Panc1 (cell line): ENCODE measurements around the gene DGKZ. TPM values are rescaled to one million over a fixed set of nuclear protein-coding genes. Genes with fewer than 3 reads are reported as not detected.

Source experiments
- ATAC-seq: fragments of 200-7000 bp; cut with Tn5 transposase; 2 replicates; pipeline ENCODE4 v1.9.1; 2020; ENCODE audit warnings: mild to moderate bottlenecking, moderate library complexity
- BruUV-seq: library from RNA; stranded (reverse); fragments of 400-500 nt; replicated peaks from 2 replicates; lab custom pipeline; 2021; lab: Mats Ljungman, UMichigan
- CTCF ChIA-PET: fragments of 300-600 bp; sonication (Branson Sonifier 250); formaldehyde crosslinking; loops from one replicate; lab custom pipeline; 2022; ENCODE audit warnings: antibody characterized with exemption; lab: Charles Lee
- POLR2A ChIA-PET: fragments of 300-600 bp; sonication (Branson Sonifier 250); formaldehyde crosslinking; loops from one replicate; lab custom pipeline; 2022; ENCODE audit warnings: antibody characterized with exemption; lab: Charles Lee
- DNase-seq: peaks from one replicate; pipeline ENCODE4 v3.0.0-alpha.2; 2010; ENCODE audit warnings: low read depth, low spot score
- H3K27ac ChIP-seq: 2 replicates; pipeline ENCODE4 v1.5.1; 2011; ENCODE audit warnings: mild to moderate bottlenecking, low read length, inconsistent platforms
- H3K27me3 ChIP-seq: fragments of 200-500 bp; sonication (Bioruptor generic); 2 replicates; pipeline ENCODE4 v1.6.0; 2014; ENCODE audit warnings: low read length, inconsistent platforms; ENCODE audit not compliant: control insufficient read depth, insufficient read depth
- H3K36me3 ChIP-seq: fragments of 200-500 bp; sonication (Bioruptor generic); 2 replicates; pipeline ENCODE4 v1.5.1; 2014; ENCODE audit warnings: inconsistent platforms, mild to moderate bottlenecking, low read length, moderate library complexity; ENCODE audit not compliant: control insufficient read depth, insufficient read depth
- H3K4me1 ChIP-seq: 2 replicates; pipeline ENCODE4 v1.5.1; 2011; ENCODE audit warnings: inconsistent platforms, mild to moderate bottlenecking, low read length, moderate library complexity; ENCODE audit not compliant: control insufficient read depth, insufficient read depth
- H3K4me3 ChIP-seq, 2 experiments: 2 replicates each; pipeline ENCODE4 v1.5.1; 2011 to 2012; ENCODE audit warnings: low read depth in 2 of 2, low read length in 2 of 2, mild to moderate bottlenecking in 2 of 2, inconsistent platforms in 1 of 2, moderate library complexity in 1 of 2
- H3K9me3 ChIP-seq: fragments of 200-500 bp; sonication (Bioruptor generic); 2 replicates; pipeline ENCODE4 v1.5.1; 2014; ENCODE audit warnings: low read depth, mild to moderate bottlenecking, inconsistent platforms, low read length, moderate library complexity; ENCODE audit not compliant: control insufficient read depth, insufficient read depth
- POLR2AphosphoS5 ChIP-seq: IDR thresholded peaks from 2 replicates; pipeline ENCODE4 v1.6.1; 2012; ENCODE audit warnings: mild to moderate bottlenecking, low read depth, low read length, moderate library complexity
- SIN3A ChIP-seq: IDR thresholded peaks from 2 replicates; pipeline ENCODE4 v1.6.1; 2012; ENCODE audit warnings: low read depth, mild to moderate bottlenecking, low read length, moderate library complexity, borderline replicate concordance; ENCODE audit not compliant: insufficient read depth
- TCF7L2 ChIP-seq: IDR thresholded peaks from 2 replicates; pipeline ENCODE4 v1.6.1; 2011; ENCODE audit warnings: mild to moderate bottlenecking, low read depth, low read length, inconsistent platforms
- in situ Hi-C: cut with HindIII; loops from 2 replicates; pipeline ENCODE4 v1.10.0; 2016; ENCODE audit warnings: low sequenced_read_pairs, low pct_unique_long_range_greater_than_20kb
- intact Hi-C: fragments of 100-400 bp; cut with micrococcal nuclease; formaldehyde crosslinking; loops from one replicate; pipeline ENCODE4 v1.10.0; 2022; ENCODE audit not compliant: unreplicated experiment
- total RNA-seq: library from RNA; stranded (reverse); gene quantifications from one replicate; pipeline ENCODE4 v1.2.1, GENCODE V29; 2021; ENCODE audit not compliant: unreplicated experiment
- TF ChIP-seq, protein P1 (sequence below), 2 experiments: IDR thresholded peaks; 2 replicates each; pipeline ENCODE4 v1.6.1; 2011 to 2012; ENCODE audit warnings: low read depth in 2 of 2, control low read depth in 1 of 2, low read length in 1 of 2, mild to moderate bottlenecking in 1 of 2, moderate library complexity in 1 of 2; ENCODE audit not compliant: insufficient read depth in 1 of 2
- TF ChIP-seq, protein P2 (sequence below): fragments of 450-650 bp; IDR thresholded peaks from 2 replicates; pipeline ENCODE4 v1.5.1; 2017; ENCODE audit warnings: mild to moderate bottlenecking

DGKZ gene
- total RNA-seq, 1 experiment from 2014 or later, result 104 TPM

DNA sequence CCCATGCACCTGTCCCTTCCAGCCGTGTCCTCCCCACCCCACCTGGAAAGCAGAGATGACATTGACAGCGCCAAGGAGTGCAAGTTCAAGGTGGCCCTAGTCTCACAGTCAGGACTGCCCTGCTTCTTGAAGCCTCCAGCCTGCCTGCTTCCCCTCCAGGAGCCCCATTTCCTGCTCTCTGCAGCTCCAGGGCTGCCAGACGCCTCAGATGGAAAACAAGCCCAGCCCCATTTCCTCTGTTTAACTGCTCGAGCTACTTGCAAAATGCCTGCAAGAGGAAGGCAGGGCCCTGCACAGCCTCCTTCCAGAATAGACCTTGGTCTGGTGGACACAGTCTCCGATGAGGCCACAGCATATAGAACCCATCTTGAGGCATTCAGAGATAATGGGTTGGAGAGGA lies 5.0 kb upstream of the DGKZ start:
- in situ Hi-C loops (no loop called here), intact Hi-C loops (no loop called here)
- DNase-seq (no peak), ATAC-seq (no peak)
- ChIA-PET POLR2A (no interaction called here), CTCF (no interaction called here)
- TF ChIP-seq, protein P1, sequence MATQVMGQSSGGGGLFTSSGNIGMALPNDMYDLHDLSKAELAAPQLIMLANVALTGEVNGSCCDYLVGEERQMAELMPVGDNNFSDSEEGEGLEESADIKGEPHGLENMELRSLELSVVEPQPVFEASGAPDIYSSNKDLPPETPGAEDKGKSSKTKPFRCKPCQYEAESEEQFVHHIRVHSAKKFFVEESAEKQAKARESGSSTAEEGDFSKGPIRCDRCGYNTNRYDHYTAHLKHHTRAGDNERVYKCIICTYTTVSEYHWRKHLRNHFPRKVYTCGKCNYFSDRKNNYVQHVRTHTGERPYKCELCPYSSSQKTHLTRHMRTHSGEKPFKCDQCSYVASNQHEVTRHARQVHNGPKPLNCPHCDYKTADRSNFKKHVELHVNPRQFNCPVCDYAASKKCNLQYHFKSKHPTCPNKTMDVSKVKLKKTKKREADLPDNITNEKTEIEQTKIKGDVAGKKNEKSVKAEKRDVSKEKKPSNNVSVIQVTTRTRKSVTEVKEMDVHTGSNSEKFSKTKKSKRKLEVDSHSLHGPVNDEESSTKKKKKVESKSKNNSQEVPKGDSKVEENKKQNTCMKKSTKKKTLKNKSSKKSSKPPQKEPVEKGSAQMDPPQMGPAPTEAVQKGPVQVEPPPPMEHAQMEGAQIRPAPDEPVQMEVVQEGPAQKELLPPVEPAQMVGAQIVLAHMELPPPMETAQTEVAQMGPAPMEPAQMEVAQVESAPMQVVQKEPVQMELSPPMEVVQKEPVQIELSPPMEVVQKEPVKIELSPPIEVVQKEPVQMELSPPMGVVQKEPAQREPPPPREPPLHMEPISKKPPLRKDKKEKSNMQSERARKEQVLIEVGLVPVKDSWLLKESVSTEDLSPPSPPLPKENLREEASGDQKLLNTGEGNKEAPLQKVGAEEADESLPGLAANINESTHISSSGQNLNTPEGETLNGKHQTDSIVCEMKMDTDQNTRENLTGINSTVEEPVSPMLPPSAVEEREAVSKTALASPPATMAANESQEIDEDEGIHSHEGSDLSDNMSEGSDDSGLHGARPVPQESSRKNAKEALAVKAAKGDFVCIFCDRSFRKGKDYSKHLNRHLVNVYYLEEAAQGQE (IDR thresholded peaks at IDR 0.05; ENCODE audit: insufficient read depth in 1 of 2, low read depth in 2 of 2, low read length in 1 of 2), result no peak
- no peak for TF ChIP-seq TCF7L2
- no peak for TF ChIP-seq SIN3A
- TF ChIP-seq, protein P2, sequence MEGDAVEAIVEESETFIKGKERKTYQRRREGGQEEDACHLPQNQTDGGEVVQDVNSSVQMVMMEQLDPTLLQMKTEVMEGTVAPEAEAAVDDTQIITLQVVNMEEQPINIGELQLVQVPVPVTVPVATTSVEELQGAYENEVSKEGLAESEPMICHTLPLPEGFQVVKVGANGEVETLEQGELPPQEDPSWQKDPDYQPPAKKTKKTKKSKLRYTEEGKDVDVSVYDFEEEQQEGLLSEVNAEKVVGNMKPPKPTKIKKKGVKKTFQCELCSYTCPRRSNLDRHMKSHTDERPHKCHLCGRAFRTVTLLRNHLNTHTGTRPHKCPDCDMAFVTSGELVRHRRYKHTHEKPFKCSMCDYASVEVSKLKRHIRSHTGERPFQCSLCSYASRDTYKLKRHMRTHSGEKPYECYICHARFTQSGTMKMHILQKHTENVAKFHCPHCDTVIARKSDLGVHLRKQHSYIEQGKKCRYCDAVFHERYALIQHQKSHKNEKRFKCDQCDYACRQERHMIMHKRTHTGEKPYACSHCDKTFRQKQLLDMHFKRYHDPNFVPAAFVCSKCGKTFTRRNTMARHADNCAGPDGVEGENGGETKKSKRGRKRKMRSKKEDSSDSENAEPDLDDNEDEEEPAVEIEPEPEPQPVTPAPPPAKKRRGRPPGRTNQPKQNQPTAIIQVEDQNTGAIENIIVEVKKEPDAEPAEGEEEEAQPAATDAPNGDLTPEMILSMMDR, result no peak
- no peak for TF ChIP-seq POLR2AphosphoS5
- Histone ChIP-seq H3K4me3 (no peak overlapping the region), H3K9me3 (no peaks in the 10 kb centered on the region), H3K27ac (no peak overlapping the region), H3K4me1 (peaks cover 7% of the 10 kb centered on the region), H3K36me3 (no peaks in the 10 kb centered on the region), H3K27me3 (no peaks in the 10 kb centered on the region)
- BruUV-seq, result no TSS peak

DNA sequence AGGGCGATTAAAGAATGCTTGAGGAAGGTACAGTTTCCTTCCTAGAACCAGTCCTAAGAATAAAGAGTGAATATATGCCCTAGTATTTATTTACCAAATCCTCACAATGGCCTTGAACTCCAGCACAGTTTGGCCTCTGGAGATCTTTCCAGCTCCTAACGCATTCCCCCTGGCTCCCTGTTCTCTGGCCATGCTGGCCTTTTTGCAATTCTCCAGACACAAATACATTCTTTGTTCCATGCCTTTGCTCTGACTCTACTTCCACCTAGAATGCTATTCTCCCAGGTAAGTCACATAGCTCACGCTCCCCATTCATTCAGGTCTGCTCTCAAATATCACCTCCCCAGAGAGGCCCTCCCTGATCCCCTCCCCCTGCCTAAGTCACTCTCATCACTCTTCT lies 3.7 kb upstream of the DGKZ start:
- Histone ChIP-seq H3K4me3 (no peak overlapping the region), H3K36me3 (no peaks in the 10 kb centered on the region), H3K27me3 (no peaks in the 10 kb centered on the region), H3K27ac (no peak overlapping the region), H3K4me1 (peaks cover 11% of the 10 kb centered on the region), H3K9me3 (no peaks in the 10 kb centered on the region)
- intact Hi-C loops (no loop called here), in situ Hi-C loops (no loop called here)
- ChIA-PET CTCF (interaction anchor here (0.6 to 0.7 kb wide), 2 partner anchors 48 to 66 kb away, joined by 3 to 4 read pairs; no protein-coding TSS in a partner anchor), POLR2A (no interaction called here)
- no peak for ATAC-seq
- no TSS peak for BruUV-seq
- no peak for TF ChIP-seq TCF7L2
- TF ChIP-seq, protein P1 (IDR thresholded peaks at IDR 0.05; ENCODE audit: insufficient read depth in 1 of 2, low read depth in 2 of 2, low read length in 1 of 2), result no peak
- TF ChIP-seq, protein P2, result no peak
- TF ChIP-seq POLR2AphosphoS5, result no peak
- TF ChIP-seq SIN3A, result no peak
- DNase-seq, result no peak
